Osteocyte (in vitro differentiated cells): ENCODE data around the gene SH3PXD2A. TPM values are rescaled to one million over a fixed set of nuclear protein-coding genes. Genes with fewer than 3 reads are reported as not detected.

ENCODE experiments used
- DNase-seq: peaks from one replicate; pipeline ENCODE4 v3.0.0; 2021; ENCODE audit warnings: mixed read lengths; ENCODE audit not compliant: unreplicated experiment; ENCODE audit errors: extremely low spot score
- H3K27ac Mint-ChIP-seq: one replicate; pipeline ENCODE4 v1.8.0; 2021; ENCODE audit warnings: mild to moderate bottlenecking, mixed read lengths; ENCODE audit not compliant: unreplicated experiment
- H3K27me3 Mint-ChIP-seq: one replicate; pipeline ENCODE4 v1.8.0; 2021; ENCODE audit warnings: mixed read lengths; ENCODE audit not compliant: unreplicated experiment
- H3K36me3 Mint-ChIP-seq: one replicate; pipeline ENCODE4 v1.8.0; 2021; ENCODE audit warnings: mixed read lengths; ENCODE audit not compliant: unreplicated experiment
- H3K4me1 Mint-ChIP-seq: one replicate; pipeline ENCODE4 v1.8.0; 2021; ENCODE audit warnings: mixed read lengths; ENCODE audit not compliant: unreplicated experiment
- H3K4me3 Mint-ChIP-seq: one replicate; pipeline ENCODE4 v1.8.0; 2021; ENCODE audit warnings: mild to moderate bottlenecking, moderate library complexity, mixed read lengths; ENCODE audit not compliant: unreplicated experiment
- H3K9me3 Mint-ChIP-seq: one replicate; pipeline ENCODE4 v1.8.0; 2021; ENCODE audit warnings: mixed read lengths; ENCODE audit not compliant: unreplicated experiment
- total RNA-seq: library from RNA; stranded (reverse); gene quantifications from 2 replicates; pipeline ENCODE4 v1.2.1, GENCODE V29; 2021
- TF ChIP-seq, protein P1 (sequence below): fragments of 200-600 bp; sonication (generic); IDR thresholded peaks from 2 replicates; pipeline ENCODE4 v1.5.0; 2021; ENCODE audit warnings: antibody characterized with exemption, mild to moderate bottlenecking, moderate library complexity

SH3PXD2A gene
- total RNA-seq, 1 donor from 2014 or later = 43.0 TPM

DNA sequence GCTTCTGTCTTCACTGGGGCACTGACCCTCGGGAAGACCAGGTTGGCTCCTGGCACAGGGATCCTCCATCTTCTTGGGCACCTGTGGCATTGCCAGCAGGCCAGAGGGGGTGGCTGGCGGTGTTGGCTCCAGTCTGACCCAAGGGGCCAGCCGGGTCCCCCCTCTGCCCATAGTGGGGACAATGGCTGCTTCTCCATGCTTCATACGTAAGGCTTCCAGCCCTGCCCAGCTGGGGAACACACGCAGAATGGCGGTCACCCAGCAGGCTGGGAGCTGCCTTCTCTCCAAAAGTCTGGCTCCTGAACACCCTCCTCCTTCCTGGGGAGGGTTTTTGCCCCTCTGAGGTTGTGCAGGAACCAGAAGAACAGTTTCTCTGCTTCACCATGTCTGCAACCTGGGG, 255.1 kb downstream of the SH3PXD2A start:
- Mint-ChIP-seq H3K9me3 (no peaks in the 10 kb centered on the region), H3K4me1 (peaks cover 8% of the 10 kb centered on the region), H3K27me3 (no peaks in the 10 kb centered on the region), H3K4me3 (no peak overlapping the region), H3K36me3 (peaks cover 15% of the 10 kb centered on the region), H3K27ac (no peak overlapping the region)
- no peak for DNase-seq
- TF ChIP-seq, protein P1, sequence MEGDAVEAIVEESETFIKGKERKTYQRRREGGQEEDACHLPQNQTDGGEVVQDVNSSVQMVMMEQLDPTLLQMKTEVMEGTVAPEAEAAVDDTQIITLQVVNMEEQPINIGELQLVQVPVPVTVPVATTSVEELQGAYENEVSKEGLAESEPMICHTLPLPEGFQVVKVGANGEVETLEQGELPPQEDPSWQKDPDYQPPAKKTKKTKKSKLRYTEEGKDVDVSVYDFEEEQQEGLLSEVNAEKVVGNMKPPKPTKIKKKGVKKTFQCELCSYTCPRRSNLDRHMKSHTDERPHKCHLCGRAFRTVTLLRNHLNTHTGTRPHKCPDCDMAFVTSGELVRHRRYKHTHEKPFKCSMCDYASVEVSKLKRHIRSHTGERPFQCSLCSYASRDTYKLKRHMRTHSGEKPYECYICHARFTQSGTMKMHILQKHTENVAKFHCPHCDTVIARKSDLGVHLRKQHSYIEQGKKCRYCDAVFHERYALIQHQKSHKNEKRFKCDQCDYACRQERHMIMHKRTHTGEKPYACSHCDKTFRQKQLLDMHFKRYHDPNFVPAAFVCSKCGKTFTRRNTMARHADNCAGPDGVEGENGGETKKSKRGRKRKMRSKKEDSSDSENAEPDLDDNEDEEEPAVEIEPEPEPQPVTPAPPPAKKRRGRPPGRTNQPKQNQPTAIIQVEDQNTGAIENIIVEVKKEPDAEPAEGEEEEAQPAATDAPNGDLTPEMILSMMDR = no peak

GRCh38 chr10:103599907-103600306, 255.5 kb downstream of the SH3PXD2A start:
- Mint-ChIP-seq H3K27me3 (no peaks in the 10 kb centered on the region), H3K36me3 (peaks cover 15% of the 10 kb centered on the region), H3K9me3 (no peaks in the 10 kb centered on the region), H3K4me3 (no peak overlapping the region), H3K27ac (no peak overlapping the region), H3K4me1 (peaks cover 8% of the 10 kb centered on the region)
- TF ChIP-seq, protein P1 = no peak
- no peak for DNase-seq

GRCh38 chr10:103599211-103599610, 256.2 kb downstream of the SH3PXD2A start:
- no peaks in the 10 kb centered on the region for H3K9me3 Mint-ChIP-seq
- TF ChIP-seq, protein P1 = no peak
- DNase-seq = no peak
- H3K27me3 Mint-ChIP-seq = no peaks in the 10 kb centered on the region
- no peak overlapping the region for H3K4me3 Mint-ChIP-seq
- H3K27ac Mint-ChIP-seq = peak overlapping the region; percentile 50
- H3K36me3 Mint-ChIP-seq = peaks cover 12% of the 10 kb centered on the region
- H3K4me1 Mint-ChIP-seq = peaks cover 8% of the 10 kb centered on the region

DNA sequence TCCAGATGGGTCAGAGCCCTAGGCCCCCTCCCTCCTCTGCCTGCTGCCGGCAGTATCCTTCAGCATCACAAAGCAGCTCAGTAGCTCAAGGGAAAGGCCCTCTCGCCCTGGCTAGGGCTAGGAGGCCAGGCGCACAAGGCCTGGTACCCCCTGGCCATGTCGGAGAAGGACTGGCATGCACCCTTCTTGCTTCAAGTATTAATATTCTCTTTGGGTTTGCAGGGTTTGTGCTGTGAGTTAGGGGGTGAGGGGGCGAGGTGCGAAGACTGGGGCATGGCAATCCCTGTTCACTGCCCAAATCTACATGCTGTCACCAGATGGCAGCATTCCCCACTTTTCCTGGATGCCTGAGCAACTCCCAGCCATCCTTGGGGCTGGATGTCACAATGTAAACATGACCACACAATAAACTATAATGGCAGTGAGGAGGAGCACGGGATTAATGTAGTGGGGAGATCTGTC, 256.7 kb downstream of the SH3PXD2A start:
- Mint-ChIP-seq H3K27ac (peak overlapping the region; percentile 50), H3K4me3 (no peak overlapping the region), H3K36me3 (peaks cover 12% of the 10 kb centered on the region), H3K9me3 (no peaks in the 10 kb centered on the region), H3K27me3 (no peaks in the 10 kb centered on the region), H3K4me1 (peaks cover 8% of the 10 kb centered on the region)
- TF ChIP-seq, protein P1 = peak; percentile 83
- DNase-seq = no peak

- peaks cover 10% of the 10 kb centered on the region for H3K4me1 Mint-ChIP-seq
- peaks cover 3% of the 10 kb centered on the region for H3K36me3 Mint-ChIP-seq
- H3K4me3 Mint-ChIP-seq = no peak overlapping the region
- H3K9me3 Mint-ChIP-seq = no peaks in the 10 kb centered on the region
- DNase-seq = no peak
- H3K27me3 Mint-ChIP-seq = no peaks in the 10 kb centered on the region
- TF ChIP-seq, protein P1 = no peak
- H3K27ac Mint-ChIP-seq = no peak overlapping the region
Observed at GRCh38 chr10:103597003-103597402, 258.4 kb downstream of the SH3PXD2A start.
